Body of pancreas (tissue), 4 donors: ENCODE data around the gene ERC2.

ENCODE experiments used
- CTCF ChIP-seq, 7 experiments: fragments of 450-650 bp in 4 of 7; fragments of 200-600 bp in 3 of 7; sonication (generic) in 3 of 7; IDR thresholded peaks; one replicate each; pipeline ENCODE4 v1.5.1; 2016 to 2019; ENCODE audit warnings: antibody characterized with exemption in 7 of 7
- POLR2A ChIP-seq, 3 donors: fragments of 450-650 bp; IDR thresholded peaks; one replicate each; pipeline ENCODE4 v1.6.1; 2016; ENCODE audit warnings: antibody characterized with exemption in 3 of 3, mild to moderate bottlenecking in 2 of 3

- TF ChIP-seq CTCF (IDR thresholded peaks at IDR 0.05) (no peak), POLR2A (IDR thresholded peaks at IDR 0.05) (no peak)
Measured at GRCh38 chr3:55702822-55703221, 765.4 kb downstream of the ERC2 start.
